Natural killer cell (primary cell): ENCODE measurements around the gene GBP2. TPM values are rescaled to one million over a fixed set of nuclear protein-coding genes. Genes with fewer than 3 reads are reported as not detected.

Experiments
- ATAC-seq, 3 donors: fragments of 150-1000 bp in 2 of 3; fragments of 200-7000 bp in 1 of 3; cut with Tn5 transposase; 1 replicate in 1 of 3; 2 replicates in 2 of 3; pipeline ENCODE4 v1.10.0; 2021; ENCODE audit warnings: mild to moderate bottlenecking in 2 of 3, moderate library complexity in 2 of 3
- DNase-seq, 2 donors: peaks; one replicate each; pipeline versions ENCODE4 v3.0.0 to v3.0.0-alpha.2; 2013 to 2021; ENCODE audit warnings: mixed read lengths in 1 of 2
- H3K27ac ChIP-seq: one replicate; pipeline ENCODE4 v1.5.1; 2013; ENCODE audit warnings: mild to moderate bottlenecking, low read length
- H3K27me3 ChIP-seq: one replicate; pipeline ENCODE4 v1.6.1; 2013; ENCODE audit warnings: low read length; ENCODE audit not compliant: control insufficient read depth, insufficient read depth
- H3K36me3 ChIP-seq: one replicate; pipeline ENCODE4 v1.6.1; 2013; ENCODE audit warnings: low read length; ENCODE audit not compliant: control insufficient read depth, insufficient read depth
- H3K4me1 ChIP-seq: one replicate; pipeline ENCODE4 v1.6.1; 2013; ENCODE audit warnings: low read length; ENCODE audit not compliant: control insufficient read depth, insufficient read depth
- H3K4me3 ChIP-seq: one replicate; pipeline ENCODE4 v1.5.1; 2013; ENCODE audit warnings: low read length
- H3K9me3 ChIP-seq: one replicate; pipeline ENCODE4 v1.6.1; 2013; ENCODE audit warnings: low read length; ENCODE audit not compliant: control insufficient read depth, insufficient read depth
- H3K27ac Mint-ChIP-seq, 2 donors: one replicate each; pipeline ENCODE4 v1.8.0; 2022; ENCODE audit warnings: mild to moderate bottlenecking in 2 of 2, mixed read lengths in 2 of 2, moderate library complexity in 1 of 2
- H3K27me3 Mint-ChIP-seq, 2 donors: one replicate each; pipeline ENCODE4 v1.8.0; 2022; ENCODE audit warnings: low read depth in 2 of 2, mixed read lengths in 2 of 2
- H3K36me3 Mint-ChIP-seq: one replicate; pipeline ENCODE4 v1.8.0; 2022; ENCODE audit warnings: mixed read lengths
- H3K4me1 Mint-ChIP-seq, 2 donors: one replicate each; pipeline ENCODE4 v1.8.0; 2022; ENCODE audit warnings: mixed read lengths in 2 of 2
- H3K4me3 Mint-ChIP-seq: one replicate; pipeline ENCODE4 v1.8.0; 2022; ENCODE audit warnings: mild to moderate bottlenecking, moderate library complexity, mixed read lengths
- H3K9me3 Mint-ChIP-seq, 2 donors: one replicate each; pipeline ENCODE4 v1.8.0; 2022; ENCODE audit warnings: mixed read lengths in 2 of 2
- CTCF ChIP-seq: fragments of 200-600 bp; IDR thresholded peaks from one replicate; pipeline ENCODE4 v1.8.0; 2022; ENCODE audit warnings: antibody characterized with exemption
- WGBS: methylation state at CpG from one replicate; pipeline ENCODE4 v1.1.7; 2013; ENCODE audit warnings: missing lambda C conversion rate; ENCODE audit not compliant: insufficient coverage; 5-methylcytosine and 5-hydroxymethylcytosine counted together
- intact Hi-C: fragments of 100-400 bp; cut with micrococcal nuclease; formaldehyde crosslinking; loops from one replicate; pipeline ENCODE4 v1.14.2; 2022
- total RNA-seq, 4 donors: library from RNA; stranded (reverse); fragments of 120-200 nt in 1 of 4; gene quantifications; one replicate each; pipeline versions ENCODE4 v1.2.3 to v1.2.4, GENCODE V29; 2013 to 2022

GBP2 gene
- total RNA-seq, 3 donors from 2014 or later (not counting 1 experiment from before 2014, with no cell fraction given), result 117 to 153 (median 144) TPM

DNA sequence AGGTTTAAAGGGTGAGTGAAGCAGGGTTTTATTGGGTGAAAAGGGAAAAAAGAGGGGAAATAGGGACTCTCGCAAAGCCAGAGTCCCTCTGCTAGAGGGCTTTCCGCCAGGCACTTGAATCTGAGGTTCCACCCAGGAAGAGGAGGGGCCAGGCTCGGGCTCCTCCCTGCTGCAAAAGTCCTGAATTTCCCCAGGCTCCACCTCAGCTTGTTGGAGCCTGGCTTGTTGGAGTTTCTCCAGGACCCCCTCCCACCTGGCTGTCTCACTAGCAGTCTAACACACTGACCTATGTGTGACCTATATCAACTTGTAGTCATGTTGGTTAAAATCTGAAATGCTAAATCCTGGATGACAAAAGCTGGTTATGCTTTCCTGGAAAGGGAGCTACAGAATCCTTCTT is 25.5 kb downstream of the GBP2 start:
- Mint-ChIP-seq H3K4me1 (peaks cover 8 to 10% of the 10 kb centered on the region in 2 donors), H3K9me3 (no peaks in the 10 kb centered on the region), H3K27ac (no peak overlapping the region), H3K27me3 (no peaks in the 10 kb centered on the region), H3K36me3 (peaks cover 11% of the 10 kb centered on the region), H3K4me3 (no peak overlapping the region)
- ATAC-seq (no peak), DNase-seq (no peak)
- Histone ChIP-seq H3K4me3 (no peak overlapping the region), H3K27me3 (no peaks in the 10 kb centered on the region), H3K9me3 (no peaks in the 10 kb centered on the region), H3K36me3 (peaks cover 15% of the 10 kb centered on the region), H3K27ac (no peak overlapping the region), H3K4me1 (no peaks in the 10 kb centered on the region)
- TF ChIP-seq CTCF, result no peak
- intact Hi-C loops, result no loop called here
- 87% methylated on average over 3 of the region's 3 CpGs for WGBS

GRCh38 chr1:89098857-89099256 is 27.1 kb downstream of the GBP2 start:
- Mint-ChIP-seq H3K4me1 (peaks cover 6 to 8% of the 10 kb centered on the region in 2 donors), H3K9me3 (no peaks in the 10 kb centered on the region), H3K4me3 (no peak overlapping the region), H3K36me3 (no peaks in the 10 kb centered on the region), H3K27me3 (no peaks in the 10 kb centered on the region), H3K27ac (no peak overlapping the region)
- Histone ChIP-seq H3K27ac (no peak overlapping the region), H3K9me3 (no peaks in the 10 kb centered on the region), H3K36me3 (peaks cover 2% of the 10 kb centered on the region), H3K4me3 (no peak overlapping the region), H3K27me3 (no peaks in the 10 kb centered on the region), H3K4me1 (no peaks in the 10 kb centered on the region)
- no peak for TF ChIP-seq CTCF
- no peak for DNase-seq
- 49% methylated on average over 3 of the region's 3 CpGs for WGBS
- intact Hi-C loops, result no loop called here
- ATAC-seq, result no peak

DNA sequence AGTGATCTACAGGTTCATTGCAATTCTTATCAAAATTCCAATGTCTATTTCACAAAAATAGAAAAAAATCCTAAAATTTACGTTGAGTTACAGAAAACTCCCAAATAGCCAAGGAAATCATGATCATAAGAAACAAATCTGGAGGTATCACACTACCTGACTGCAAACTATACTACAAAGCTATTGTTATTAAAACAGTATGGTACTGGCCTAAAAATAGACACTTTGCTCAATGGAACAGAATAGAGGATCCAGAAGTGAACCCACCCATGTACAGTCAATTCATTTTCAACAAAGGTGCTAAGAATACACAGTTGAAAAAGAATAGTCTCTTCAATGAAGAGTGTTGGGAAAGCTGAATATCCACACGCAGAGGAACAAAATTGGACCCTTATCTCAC is 30.2 kb downstream of the GBP2 start:
- intact Hi-C loops, result no loop called here
- ATAC-seq, result no peak
- no peaks in the 10 kb centered on the region for H3K36me3 ChIP-seq
- no CpG with 5 or more reads among the region's 2 CpGs for WGBS
- Mint-ChIP-seq H3K36me3 (no peaks in the 10 kb centered on the region), H3K27ac (no peak overlapping the region), H3K9me3 (no peaks in the 10 kb centered on the region), H3K4me1 (no peaks in the 10 kb centered on the region), H3K27me3 (no peaks in the 10 kb centered on the region), H3K4me3 (no peak overlapping the region)
- no peak overlapping the region for H3K4me3 ChIP-seq
- H3K27me3 ChIP-seq, result no peaks in the 10 kb centered on the region
- no peaks in the 10 kb centered on the region for H3K4me1 ChIP-seq
- H3K9me3 ChIP-seq, result no peaks in the 10 kb centered on the region
- no peak overlapping the region for H3K27ac ChIP-seq
- no peak for DNase-seq
- TF ChIP-seq CTCF, result no peak

DNA sequence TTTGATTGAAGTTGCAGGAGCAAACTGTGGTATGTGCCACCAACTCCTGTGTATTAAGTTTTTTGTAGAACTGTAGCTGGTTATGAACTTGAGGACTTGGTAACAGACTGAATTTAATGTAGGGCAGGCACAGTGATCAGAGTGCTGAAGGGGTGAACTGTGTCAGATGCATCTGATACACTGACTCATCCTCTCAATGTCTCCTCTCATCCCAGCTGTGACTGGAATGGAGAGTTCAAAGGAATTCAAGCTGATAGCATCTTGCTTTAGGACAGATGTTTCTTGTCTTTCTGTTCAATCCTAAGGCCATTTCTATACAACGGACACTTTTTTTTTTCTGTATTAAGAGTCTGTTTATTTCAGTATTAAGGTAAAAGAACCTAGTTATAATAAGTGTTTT is 36.0 kb downstream of the GBP2 start:
- Mint-ChIP-seq H3K4me1 (no peaks in the 10 kb centered on the region), H3K27me3 (peaks cover 0 to 3% of the 10 kb centered on the region in 2 donors), H3K4me3 (no peak overlapping the region), H3K9me3 (no peaks in the 10 kb centered on the region), H3K27ac (no peak overlapping the region), H3K36me3 (no peaks in the 10 kb centered on the region)
- Histone ChIP-seq H3K27me3 (no peaks in the 10 kb centered on the region), H3K27ac (no peak overlapping the region), H3K4me3 (no peak overlapping the region), H3K9me3 (no peaks in the 10 kb centered on the region), H3K4me1 (no peaks in the 10 kb centered on the region), H3K36me3 (no peaks in the 10 kb centered on the region)
- DNase-seq (no peak), ATAC-seq (no peak)
- TF ChIP-seq CTCF, result no peak
- WGBS, result no CpG with 5 or more reads among the region's 1 CpG
- intact Hi-C loops, result no loop called here
